ENCODE results near the gene FADS1.

FADS1 gene

GRCh38 chr11:61760946-61761345 lies 55.9 kb downstream of the FADS1 start:
- ATAC-seq (no peak), DNase-seq (no peak)

GRCh38 chr11:61757213-61757862 lies 59.5 kb downstream of the FADS1 start:
- DNase-seq (no peak), ATAC-seq (no peak)

GRCh38 chr11:61756452-61757212 lies 60.2 kb downstream of the FADS1 start:
- ATAC-seq (peak; percentile 56), DNase-seq (peak; percentile 32)

- ATAC-seq (no peak), DNase-seq (no peak)
These were observed 60.7 kb downstream of the FADS1 start for GRCh38 chr11:61756147-61756451.

- DNase-seq = no peak
These were observed 62.0 kb downstream of the FADS1 start for GRCh38 chr11:61754534-61755482.

GRCh38 chr11:61753672-61754071 lies 63.1 kb downstream of the FADS1 start:
- ATAC-seq (no peak), DNase-seq (no peak)

More at GRCh38 chr11:61754534-61755482, 62.0 kb downstream of the FADS1 start:
- no peak for ATAC-seq

GRCh38 chr11:61752925-61753521 lies 63.8 kb downstream of the FADS1 start:
- DNase-seq (no peak), ATAC-seq (no peak)

- ATAC-seq (peak; percentile 76), DNase-seq (peak; percentile 77)
These were observed 64.5 kb downstream of the FADS1 start, which contains the start of gene MYRF for GRCh38 chr11:61752117-61752924. TSS of gene MYRF (plus strand) at chr11:61752636. CDS start at chr11:61752745, 109 bp downstream.

- DNase-seq (no peak), ATAC-seq (no peak)
These were observed 65.4 kb downstream of the FADS1 start for GRCh38 chr11:61751384-61751783.

- ATAC-seq (no peak), DNase-seq (no peak)
These were observed 66.1 kb downstream of the FADS1 start for GRCh38 chr11:61750631-61751273.
